Neuron (in vitro differentiated cells): ENCODE data around the gene DENND1A.

ENCODE experiments used
- H2AFZ ChIP-seq: one replicate; pipeline ENCODE4 v1.6.1; 2013; ENCODE audit warnings: low read depth, mild to moderate bottlenecking, inconsistent platforms, low read length, moderate library complexity
- H3K27me3 ChIP-seq: one replicate; pipeline ENCODE4 v1.6.1; 2013; ENCODE audit warnings: low read length; ENCODE audit not compliant: insufficient read depth
- H3K36me3 ChIP-seq: one replicate; pipeline ENCODE4 v1.6.1; 2013; ENCODE audit warnings: low read length; ENCODE audit not compliant: insufficient read depth
- H3K4me1 ChIP-seq: one replicate; pipeline ENCODE4 v1.6.1; 2013; ENCODE audit warnings: low read length; ENCODE audit not compliant: insufficient read depth
- H3K4me3 ChIP-seq: 2 replicates; pipeline ENCODE4 v1.5.1; 2013; ENCODE audit warnings: mild to moderate bottlenecking, low read length, moderate library complexity
- H3K9me3 ChIP-seq: one replicate; pipeline ENCODE4 v1.6.1; 2013; ENCODE audit warnings: low read length

Gene DENND1A

DNA sequence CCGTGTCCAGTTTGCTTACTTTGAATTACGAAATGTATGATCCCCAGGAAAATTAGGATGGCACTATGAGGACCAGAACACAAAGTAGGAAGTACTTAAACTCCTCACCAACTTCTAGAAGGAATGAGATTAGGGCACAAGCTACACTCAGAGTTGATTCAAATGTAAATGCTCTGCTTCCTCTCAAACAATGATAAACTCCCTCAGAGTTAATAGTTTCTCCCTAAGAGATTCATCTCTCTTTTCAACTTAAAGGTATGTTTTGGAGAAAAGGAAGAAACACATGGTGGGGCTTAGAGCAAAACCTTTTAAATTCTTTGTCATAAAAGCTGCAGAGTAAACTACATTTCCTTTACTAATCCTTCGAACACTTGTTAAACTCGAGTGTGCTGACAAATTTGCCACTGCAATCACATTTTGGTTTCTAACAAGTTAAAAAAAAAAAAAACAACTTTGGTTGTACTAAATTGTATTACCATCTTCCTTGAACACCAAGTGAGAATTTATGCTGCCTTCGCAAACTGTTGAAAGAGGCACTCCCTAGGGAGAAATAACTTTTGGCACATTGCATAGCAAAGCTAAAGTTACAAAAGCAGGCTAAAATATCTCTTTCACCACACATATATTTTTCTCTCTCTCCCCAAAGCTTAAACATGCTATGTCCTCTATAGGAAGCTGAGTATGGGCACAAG lies 66.6 kb downstream of the DENND1A start:
- Histone ChIP-seq H3K36me3 (no peaks in the 10 kb centered on the region), H2AFZ (no peak overlapping the region), H3K4me1 (peaks cover 39% of the 10 kb centered on the region), H3K4me3 (no peak overlapping the region), H3K27me3 (peaks cover 78% of the 10 kb centered on the region), H3K9me3 (peaks cover 4% of the 10 kb centered on the region)

DNA sequence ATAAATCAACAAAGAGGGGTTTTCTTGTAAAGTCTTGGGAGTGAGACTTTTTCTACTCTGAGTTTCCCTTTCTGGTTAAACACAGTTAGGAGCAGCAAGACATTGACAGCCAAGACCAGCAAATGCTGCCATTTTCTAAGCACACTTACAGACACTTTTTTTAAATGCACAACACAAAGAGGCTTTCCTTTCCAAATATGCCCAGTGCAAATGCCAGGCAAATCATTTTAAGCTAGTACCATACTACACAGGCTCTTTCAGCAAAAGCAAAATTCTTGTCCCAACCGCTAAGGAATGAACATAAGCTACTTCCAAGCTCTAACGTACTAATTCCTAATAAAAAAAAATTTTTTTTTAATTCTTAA lies 68.2 kb downstream of the DENND1A start:
- H3K27me3 ChIP-seq, result peaks cover 74% of the 10 kb centered on the region
- peaks cover 5% of the 10 kb centered on the region for H3K9me3 ChIP-seq
- no peak overlapping the region for H3K4me3 ChIP-seq
- H3K36me3 ChIP-seq, result no peaks in the 10 kb centered on the region
- no peak overlapping the region for H2AFZ ChIP-seq
- peaks cover 39% of the 10 kb centered on the region for H3K4me1 ChIP-seq

DNA sequence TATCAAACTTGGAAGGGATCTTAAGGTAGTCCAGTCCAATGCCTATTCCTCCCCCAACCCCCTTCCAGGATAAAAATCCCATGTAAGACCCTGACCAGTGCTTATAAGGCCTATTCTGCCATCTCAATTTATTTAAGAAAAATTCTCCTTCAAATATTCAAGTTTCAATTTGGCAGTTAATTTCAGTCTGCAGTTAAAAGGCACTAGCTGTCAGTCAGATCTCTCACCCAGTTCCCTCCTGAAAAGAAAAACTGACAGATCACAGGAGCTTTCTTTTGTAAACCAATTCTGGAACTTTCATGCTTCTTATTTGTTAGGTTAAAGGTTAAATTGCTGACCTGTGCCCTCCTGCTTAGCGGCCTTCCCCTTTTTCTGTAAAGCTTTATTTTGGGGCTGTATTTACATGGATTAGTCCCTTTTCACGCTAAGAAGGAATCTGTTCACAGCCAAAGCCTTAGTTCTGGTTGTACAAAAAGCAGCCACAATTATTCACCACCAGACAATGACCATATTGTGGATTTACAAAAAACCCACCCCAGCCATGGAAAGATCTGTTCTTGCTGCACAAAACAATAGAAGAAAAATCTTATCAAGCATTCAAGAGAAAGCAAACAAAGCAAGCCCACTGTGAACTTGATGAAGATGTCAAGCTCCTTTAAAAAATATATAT lies 68.7 kb downstream of the DENND1A start:
- peaks cover 9% of the 10 kb centered on the region for H3K9me3 ChIP-seq
- H2AFZ ChIP-seq, result no peak overlapping the region
- no peaks in the 10 kb centered on the region for H3K36me3 ChIP-seq
- peaks cover 73% of the 10 kb centered on the region for H3K27me3 ChIP-seq
- H3K4me3 ChIP-seq, result no peak overlapping the region
- H3K4me1 ChIP-seq, result peaks cover 39% of the 10 kb centered on the region

DNA sequence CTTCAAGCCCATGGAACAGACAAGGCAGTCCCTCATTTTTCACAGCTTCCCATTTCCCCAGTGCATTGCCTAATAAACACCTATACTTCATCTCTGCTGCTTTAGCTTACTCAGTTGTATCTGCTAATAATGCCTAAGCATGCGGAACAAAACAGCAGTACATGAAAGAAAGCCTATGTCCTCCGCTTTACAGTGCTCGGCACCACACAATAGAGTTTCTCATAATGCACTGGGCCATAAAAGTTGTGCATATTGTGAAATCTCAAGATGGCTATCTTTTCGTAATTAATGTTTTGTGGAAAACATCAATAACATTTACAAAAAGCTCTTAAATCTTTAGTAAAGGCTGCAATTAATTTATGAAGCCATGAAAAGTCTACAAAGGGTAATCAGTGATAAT lies 69.3 kb downstream of the DENND1A start:
- H3K4me3 ChIP-seq, result no peak overlapping the region
- H3K4me1 ChIP-seq, result peaks cover 39% of the 10 kb centered on the region
- peaks cover 11% of the 10 kb centered on the region for H3K9me3 ChIP-seq
- H3K27me3 ChIP-seq, result peaks cover 70% of the 10 kb centered on the region
- no peaks in the 10 kb centered on the region for H3K36me3 ChIP-seq
- no peak overlapping the region for H2AFZ ChIP-seq

DNA sequence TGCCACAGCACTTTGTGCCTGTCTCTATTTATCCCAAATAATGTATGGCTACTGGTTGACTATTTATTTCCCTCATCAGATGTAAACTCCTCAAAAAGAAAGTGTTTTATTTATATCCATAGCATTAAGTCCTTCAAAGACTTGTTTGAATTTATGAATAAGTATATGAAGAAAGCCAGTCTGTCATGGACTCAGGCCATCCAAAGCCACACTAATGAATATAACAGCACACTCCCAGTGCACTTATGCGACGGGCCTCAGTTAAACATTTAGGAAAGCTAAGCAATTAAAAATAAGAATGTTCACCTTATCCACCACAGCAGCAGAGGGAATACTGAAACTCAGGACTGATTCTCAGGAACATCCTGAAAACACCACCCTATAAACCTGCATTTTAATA lies 77.5 kb downstream of the DENND1A start:
- peaks cover 15% of the 10 kb centered on the region for H3K27me3 ChIP-seq

DNA sequence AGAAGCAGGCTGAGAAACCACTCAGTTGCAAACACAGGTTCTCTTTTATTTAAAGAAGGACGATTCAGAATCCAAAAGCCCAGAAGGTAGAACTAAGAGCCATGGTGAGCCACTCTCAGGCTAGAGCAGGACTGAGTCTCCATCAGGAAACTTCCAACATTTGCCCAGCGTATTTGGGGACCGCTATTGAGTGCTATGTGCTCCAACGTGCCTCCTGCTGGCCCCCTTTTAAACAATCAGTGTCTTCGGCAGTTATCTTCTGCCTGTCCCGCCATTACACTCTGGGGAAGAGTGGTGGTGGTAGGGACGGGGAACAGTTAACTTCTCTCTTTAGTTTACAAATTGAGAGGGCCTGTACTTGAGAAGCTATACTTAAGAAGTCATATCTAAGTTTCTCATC lies 78.1 kb downstream of the DENND1A start:
- Histone ChIP-seq H3K27me3 (peaks cover 9% of the 10 kb centered on the region), H3K4me3 (no peak overlapping the region), H2AFZ (no peak overlapping the region), H3K9me3 (peaks cover 18% of the 10 kb centered on the region), H3K36me3 (no peaks in the 10 kb centered on the region), H3K4me1 (no peaks in the 10 kb centered on the region)

More for the DNA sequence above, 77.5 kb downstream of the DENND1A start:
- Histone ChIP-seq H3K36me3 (no peaks in the 10 kb centered on the region), H3K9me3 (peaks cover 19% of the 10 kb centered on the region), H3K4me3 (no peak overlapping the region), H3K4me1 (no peaks in the 10 kb centered on the region), H2AFZ (no peak overlapping the region)

DNA sequence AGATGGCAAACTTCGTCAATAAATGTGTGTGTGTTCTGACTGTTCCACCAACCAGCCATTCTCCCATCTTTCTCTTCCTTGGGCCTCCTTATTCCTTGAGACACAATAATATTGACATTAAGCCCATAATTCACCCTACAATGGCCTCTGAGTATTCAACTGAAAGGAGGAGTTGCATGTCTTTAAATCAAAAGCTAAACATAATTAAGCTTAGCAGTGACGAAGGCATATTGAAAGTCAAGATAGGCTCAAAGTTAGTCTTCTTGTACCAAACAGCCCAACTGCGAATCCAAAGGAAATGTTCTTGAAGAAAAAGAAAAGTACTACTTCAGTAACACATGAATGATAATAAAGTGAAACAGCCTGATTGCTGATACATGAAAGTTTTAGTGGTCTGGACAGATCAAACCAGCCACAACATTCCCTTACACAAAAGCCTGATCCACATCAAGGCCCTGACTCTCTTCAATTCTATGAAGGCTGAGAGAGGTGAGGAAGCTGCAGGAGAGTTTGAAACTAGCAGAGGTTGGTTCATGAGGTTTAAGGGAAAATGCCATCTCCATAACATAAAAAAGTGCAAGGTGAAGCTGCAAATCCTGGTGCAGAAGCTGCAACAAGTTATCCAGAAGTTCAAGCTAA lies 81.4 kb downstream of the DENND1A start:
- H3K36me3 ChIP-seq, result no peaks in the 10 kb centered on the region
- no peak overlapping the region for H3K4me3 ChIP-seq
- no peak overlapping the region for H2AFZ ChIP-seq
- H3K27me3 ChIP-seq, result no peaks in the 10 kb centered on the region
- no peaks in the 10 kb centered on the region for H3K4me1 ChIP-seq
- H3K9me3 ChIP-seq, result peaks cover 10% of the 10 kb centered on the region

DNA sequence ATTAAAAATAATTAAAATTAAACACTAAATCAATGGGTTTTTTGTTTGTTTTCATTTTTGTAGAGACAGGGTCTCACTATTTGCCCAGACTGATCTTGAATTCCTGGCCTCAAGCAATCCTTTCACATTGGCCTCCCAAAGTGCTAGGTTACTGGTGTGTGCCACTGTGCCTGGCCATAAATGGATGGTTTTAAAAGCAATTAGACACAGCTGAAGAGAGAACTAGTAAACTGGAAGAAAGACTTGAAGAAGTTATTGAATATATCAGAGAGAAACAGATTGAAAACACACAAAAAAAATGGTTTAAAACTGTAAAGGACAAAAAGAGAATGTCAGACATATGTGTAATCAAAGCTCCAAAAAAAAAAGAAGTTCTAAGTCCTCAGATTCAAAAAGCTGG lies 83.0 kb downstream of the DENND1A start:
- H3K9me3 ChIP-seq, result peaks cover 10% of the 10 kb centered on the region
- H3K4me3 ChIP-seq, result no peak overlapping the region
- H3K27me3 ChIP-seq, result no peaks in the 10 kb centered on the region
- no peak overlapping the region for H2AFZ ChIP-seq
- H3K4me1 ChIP-seq, result no peaks in the 10 kb centered on the region
- H3K36me3 ChIP-seq, result no peaks in the 10 kb centered on the region

DNA sequence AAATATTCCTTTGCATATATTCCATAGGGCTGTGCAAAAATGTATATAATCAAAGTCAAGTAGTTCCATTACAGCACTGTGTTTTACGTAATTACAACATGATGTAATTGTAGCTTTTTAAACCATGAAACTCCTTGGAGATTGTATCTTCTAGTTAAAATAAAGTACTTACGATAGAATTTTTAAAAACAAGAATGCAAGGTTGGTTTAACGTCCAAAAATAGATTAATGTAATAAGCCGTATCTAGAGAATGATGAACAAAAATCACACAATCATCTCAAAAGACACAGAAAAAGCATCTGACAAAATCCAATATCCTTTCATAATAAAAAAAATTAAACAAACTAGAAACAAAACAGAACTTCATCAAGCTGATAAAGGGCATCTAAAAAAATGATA lies 86.2 kb downstream of the DENND1A start:
- H3K36me3 ChIP-seq, result no peaks in the 10 kb centered on the region
- no peak overlapping the region for H3K4me3 ChIP-seq
- no peaks in the 10 kb centered on the region for H3K27me3 ChIP-seq
- H3K9me3 ChIP-seq, result peaks cover 10% of the 10 kb centered on the region
- H3K4me1 ChIP-seq, result peaks cover 7% of the 10 kb centered on the region
- H2AFZ ChIP-seq, result no peak overlapping the region

DNA sequence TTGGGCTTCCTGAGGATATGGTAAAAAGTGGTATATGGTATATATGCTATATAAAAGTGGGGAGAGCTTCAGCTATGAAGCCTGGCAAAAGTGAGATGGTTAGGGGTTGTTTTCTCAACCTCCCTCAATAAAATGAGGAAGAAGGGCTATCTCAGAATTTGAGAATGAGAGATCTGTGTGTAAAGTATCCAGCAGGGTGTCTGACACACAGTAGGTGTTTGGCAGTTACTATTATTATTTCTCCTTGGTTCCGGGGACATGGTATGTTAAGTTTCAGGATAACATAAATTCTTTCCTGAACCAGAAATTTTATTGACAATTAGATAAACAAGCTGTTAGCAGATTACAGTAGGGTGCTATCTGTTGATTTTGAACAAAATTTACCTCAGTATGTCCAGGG lies 94.1 kb downstream of the DENND1A start:
- Histone ChIP-seq H3K4me1 (peaks cover 16% of the 10 kb centered on the region), H3K4me3 (no peak overlapping the region), H3K36me3 (no peaks in the 10 kb centered on the region), H3K27me3 (no peaks in the 10 kb centered on the region), H3K9me3 (no peaks in the 10 kb centered on the region), H2AFZ (no peak overlapping the region)

DNA sequence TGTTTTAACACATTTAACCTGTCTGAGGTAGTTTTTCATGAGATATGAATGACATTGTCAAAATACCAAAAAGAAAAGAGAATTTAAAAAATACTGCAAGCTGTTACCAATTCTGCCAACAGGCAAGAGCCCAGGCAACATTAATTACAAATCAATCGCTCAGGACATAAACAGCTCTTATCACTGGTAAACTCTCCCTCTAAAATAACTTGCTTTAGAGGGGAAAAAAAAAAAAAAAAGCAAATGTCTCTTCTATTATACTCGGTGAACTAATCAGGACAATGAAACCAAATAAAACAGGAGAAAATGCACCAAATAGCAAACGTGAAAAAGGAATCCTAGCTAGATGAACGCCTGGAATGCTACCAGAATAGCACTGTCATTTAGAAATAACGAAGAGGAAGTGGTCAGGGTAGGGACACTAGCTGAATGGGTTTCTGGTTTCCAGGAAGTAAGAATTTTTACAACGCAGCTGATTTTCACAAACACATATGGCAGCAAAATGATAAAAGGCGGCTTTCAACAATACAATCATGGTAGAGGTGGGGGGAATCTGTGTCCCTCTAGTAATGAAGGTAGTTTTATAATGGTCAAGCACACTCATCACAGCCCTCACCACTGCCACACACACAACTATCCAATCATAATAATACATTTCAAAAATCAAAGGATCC lies 94.9 kb downstream of the DENND1A start:
- Histone ChIP-seq H2AFZ (no peak overlapping the region), H3K9me3 (no peaks in the 10 kb centered on the region), H3K4me1 (peaks cover 16% of the 10 kb centered on the region), H3K27me3 (no peaks in the 10 kb centered on the region), H3K36me3 (no peaks in the 10 kb centered on the region), H3K4me3 (no peak overlapping the region)

DNA sequence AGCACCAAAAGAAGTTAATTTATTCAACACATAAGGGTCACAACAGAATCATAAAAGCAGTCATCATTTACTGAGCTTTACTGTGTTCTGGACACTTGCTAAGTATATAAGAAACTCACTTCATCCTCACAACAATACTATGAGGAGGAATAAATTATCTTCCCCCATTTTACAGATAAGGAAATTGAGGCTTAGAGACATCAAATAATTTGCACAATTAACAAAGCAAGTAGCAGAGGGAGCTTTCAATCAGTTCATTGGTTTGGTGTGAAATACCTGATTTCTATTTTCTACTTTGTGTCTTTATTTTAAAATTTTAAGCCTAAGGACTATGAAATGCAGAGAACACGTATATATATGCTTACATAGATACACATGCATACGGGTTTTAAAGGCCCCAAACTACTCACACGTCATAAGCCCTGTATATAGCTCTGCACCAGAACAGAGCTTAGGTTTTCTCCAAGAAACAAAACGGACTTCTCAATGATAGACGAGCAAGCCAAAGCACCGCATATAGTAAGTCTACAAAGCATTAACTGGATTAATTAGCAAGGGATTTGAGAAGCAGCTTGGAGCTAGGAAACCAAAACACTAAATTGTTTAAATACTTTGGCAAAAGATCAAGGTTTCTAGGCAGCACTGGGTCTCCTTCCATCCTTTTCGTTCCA lies 95.6 kb downstream of the DENND1A start:
- Histone ChIP-seq H3K9me3 (no peaks in the 10 kb centered on the region), H3K36me3 (no peaks in the 10 kb centered on the region), H3K4me3 (no peak overlapping the region), H3K4me1 (peaks cover 11% of the 10 kb centered on the region), H3K27me3 (no peaks in the 10 kb centered on the region), H2AFZ (no peak overlapping the region)
